Uterus (tissue), 4 donors: Measurements from ENCODE around the gene ADAMTS19. TPM values are rescaled to one million over a fixed set of nuclear protein-coding genes. Genes with fewer than 3 reads are reported as not detected.

Experiments used
- DNase-seq, 2 donors: peaks; one replicate each; pipeline ENCODE4 v3.0.0-alpha.2; 2019 to 2020
- H3K27ac ChIP-seq, 2 donors: fragments of 200-600 bp; sonication (generic); 1 replicate in 1 of 2; 2 replicates in 1 of 2; pipeline ENCODE4 v1.5.1; 2016 to 2018
- H3K27me3 ChIP-seq, 2 donors: fragments of 200-600 bp; sonication (generic); one replicate each; pipeline ENCODE4 v1.5.1; 2018 to 2019; ENCODE audit warnings: control low read depth in 1 of 2
- H3K36me3 ChIP-seq, 2 donors: fragments of 200-600 bp; sonication (generic); one replicate each; pipeline ENCODE4 v1.5.1; 2019; ENCODE audit warnings: control low read depth in 1 of 2
- H3K4me1 ChIP-seq, 2 donors: fragments of 200-600 bp; sonication (generic); one replicate each; pipeline ENCODE4 v1.5.1; 2018 to 2019; ENCODE audit warnings: control low read depth in 1 of 2
- H3K4me3 ChIP-seq, 2 donors: fragments of 200-600 bp; sonication (generic); 1 replicate in 1 of 2; 2 replicates in 1 of 2; pipeline ENCODE4 v1.5.1; 2018 to 2019; ENCODE audit warnings: mild to moderate bottlenecking in 1 of 2
- H3K9me3 ChIP-seq, 2 donors: fragments of 200-600 bp; sonication (generic); one replicate each; pipeline ENCODE4 v1.5.1; 2019; ENCODE audit warnings: control low read depth in 1 of 2
- POLR2A ChIP-seq, 2 donors: fragments of 450-650 bp; IDR thresholded peaks; one replicate each; pipeline ENCODE4 v1.6.1; 2016; ENCODE audit warnings: antibody characterized with exemption in 2 of 2, mild to moderate bottlenecking in 1 of 2, moderate library complexity in 1 of 2
- intact Hi-C: fragments of 100-400 bp; cut with DNase I; formaldehyde crosslinking; loops from one replicate; pipeline ENCODE4 v1.15.1; 2023; ENCODE audit warnings: low total_unique reads
- total RNA-seq, 4 donors: library from RNA; depleted of rRNA in 3 of 4; stranded (reverse); fragments of >200 nt in 3 of 4; gene quantifications; one replicate each; pipeline versions ENCODE4 v1.1.0 to v1.2.4, GENCODE V29; 2014 to 2023
- TF ChIP-seq, protein P1 (sequence below), 4 experiments: fragments of 200-600 bp in 2 of 4; fragments of 450-650 bp in 2 of 4; sonication (generic) in 2 of 4; IDR thresholded peaks; one replicate each; pipeline ENCODE4 v1.5.1; 2016 to 2019; ENCODE audit warnings: antibody characterized with exemption in 4 of 4, mild to moderate bottlenecking in 2 of 4, moderate library complexity in 1 of 4
- donor health status: DM: yes; HTN: yes; CAD: no.

The ADAMTS19 gene
- total RNA-seq, 4 donors from 2014 or later = 1.2 to 132 (median 36.1) TPM

DNA sequence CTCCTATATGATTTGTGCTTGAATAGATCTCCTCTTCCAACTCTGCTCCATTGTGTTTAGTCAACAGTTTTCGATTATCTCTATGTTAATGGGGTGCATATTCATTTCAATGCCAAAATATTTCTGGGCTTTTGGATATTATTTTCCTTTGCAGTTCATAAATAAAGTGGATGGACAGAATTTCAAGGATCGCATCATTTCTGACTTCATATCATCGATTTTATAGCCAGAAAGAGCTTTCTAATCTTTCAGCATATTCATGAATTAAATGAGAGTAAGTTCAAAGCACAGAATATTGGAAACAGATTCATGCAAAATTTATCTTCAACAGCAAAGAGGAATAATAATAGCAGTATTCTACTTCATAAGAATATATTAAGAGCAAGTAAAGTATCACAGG is 227.8 kb downstream of the ADAMTS19 start:
- no peaks in the 10 kb centered on the region for H3K9me3 ChIP-seq

DNA sequence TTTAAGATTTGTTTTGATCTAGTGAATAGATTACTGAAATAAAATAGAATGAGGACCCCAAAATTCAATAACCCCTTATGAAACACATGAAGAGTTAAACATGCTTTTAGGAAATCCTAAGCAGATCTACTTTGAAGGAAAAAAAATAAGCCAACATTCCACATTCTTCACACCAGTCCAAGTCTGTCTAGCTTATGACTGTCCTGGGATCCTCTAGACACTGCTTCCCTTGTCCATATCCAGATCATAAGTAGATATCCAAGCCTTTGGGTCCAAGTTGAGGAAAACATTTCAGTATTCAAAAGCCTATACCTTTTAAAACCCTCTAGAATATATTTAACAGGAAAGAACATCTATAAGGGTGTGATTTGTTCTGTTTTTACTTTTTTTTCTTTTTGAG is 228.9 kb downstream of the ADAMTS19 start:
- intact Hi-C loops = no loop called here
- H3K27me3 ChIP-seq = no peaks in the 10 kb centered on the region
- no peak overlapping the region for H3K4me3 ChIP-seq
- no peaks in the 10 kb centered on the region for H3K36me3 ChIP-seq
- H3K27ac ChIP-seq = no peak overlapping the region
- DNase-seq = no peak
- H3K4me1 ChIP-seq = no peaks in the 10 kb centered on the region
- H3K9me3 ChIP-seq = no peaks in the 10 kb centered on the region
- no peak for TF ChIP-seq POLR2A (IDR thresholded peaks at IDR 0.05)
- TF ChIP-seq, protein P1, sequence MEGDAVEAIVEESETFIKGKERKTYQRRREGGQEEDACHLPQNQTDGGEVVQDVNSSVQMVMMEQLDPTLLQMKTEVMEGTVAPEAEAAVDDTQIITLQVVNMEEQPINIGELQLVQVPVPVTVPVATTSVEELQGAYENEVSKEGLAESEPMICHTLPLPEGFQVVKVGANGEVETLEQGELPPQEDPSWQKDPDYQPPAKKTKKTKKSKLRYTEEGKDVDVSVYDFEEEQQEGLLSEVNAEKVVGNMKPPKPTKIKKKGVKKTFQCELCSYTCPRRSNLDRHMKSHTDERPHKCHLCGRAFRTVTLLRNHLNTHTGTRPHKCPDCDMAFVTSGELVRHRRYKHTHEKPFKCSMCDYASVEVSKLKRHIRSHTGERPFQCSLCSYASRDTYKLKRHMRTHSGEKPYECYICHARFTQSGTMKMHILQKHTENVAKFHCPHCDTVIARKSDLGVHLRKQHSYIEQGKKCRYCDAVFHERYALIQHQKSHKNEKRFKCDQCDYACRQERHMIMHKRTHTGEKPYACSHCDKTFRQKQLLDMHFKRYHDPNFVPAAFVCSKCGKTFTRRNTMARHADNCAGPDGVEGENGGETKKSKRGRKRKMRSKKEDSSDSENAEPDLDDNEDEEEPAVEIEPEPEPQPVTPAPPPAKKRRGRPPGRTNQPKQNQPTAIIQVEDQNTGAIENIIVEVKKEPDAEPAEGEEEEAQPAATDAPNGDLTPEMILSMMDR (IDR thresholded peaks at IDR 0.05) = no peak

More for the DNA sequence above, 227.8 kb downstream of the ADAMTS19 start:
- no peaks in the 10 kb centered on the region for H3K36me3 ChIP-seq
- intact Hi-C loops = no loop called here
- no peaks in the 10 kb centered on the region for H3K27me3 ChIP-seq
- TF ChIP-seq, protein P1 (IDR thresholded peaks at IDR 0.05) = no peak
- no peak for TF ChIP-seq POLR2A (IDR thresholded peaks at IDR 0.05)
- H3K27ac ChIP-seq = no peak overlapping the region
- H3K4me3 ChIP-seq = no peak overlapping the region
- DNase-seq = no peak
- no peaks in the 10 kb centered on the region for H3K4me1 ChIP-seq

DNA sequence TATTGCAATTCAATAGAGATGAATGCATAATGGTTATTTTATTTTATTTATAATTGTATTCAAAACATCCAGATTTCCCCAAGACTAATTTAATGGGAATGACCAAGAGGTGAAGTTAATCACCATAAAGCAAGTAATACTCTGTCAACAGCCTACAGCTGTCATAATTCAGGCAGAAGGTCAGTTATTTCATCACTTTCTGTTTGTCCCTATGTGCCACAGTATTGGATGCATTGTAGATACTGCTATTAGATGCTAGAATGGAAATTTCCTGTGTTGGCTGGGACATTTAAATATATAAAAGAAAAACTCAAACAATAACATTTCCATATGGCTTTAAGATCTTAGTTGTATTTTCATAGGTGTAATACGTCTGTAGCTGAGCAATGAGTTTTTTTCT is 231.1 kb downstream of the ADAMTS19 start:
- Histone ChIP-seq H3K36me3 (no peaks in the 10 kb centered on the region), H3K4me1 (no peaks in the 10 kb centered on the region), H3K9me3 (no peaks in the 10 kb centered on the region), H3K4me3 (no peak overlapping the region), H3K27ac (no peak overlapping the region), H3K27me3 (no peaks in the 10 kb centered on the region)
- DNase-seq = no peak
- intact Hi-C loops = no loop called here
- TF ChIP-seq, protein P1 (IDR thresholded peaks at IDR 0.05) = no peak
- no peak for TF ChIP-seq POLR2A (IDR thresholded peaks at IDR 0.05)

DNA sequence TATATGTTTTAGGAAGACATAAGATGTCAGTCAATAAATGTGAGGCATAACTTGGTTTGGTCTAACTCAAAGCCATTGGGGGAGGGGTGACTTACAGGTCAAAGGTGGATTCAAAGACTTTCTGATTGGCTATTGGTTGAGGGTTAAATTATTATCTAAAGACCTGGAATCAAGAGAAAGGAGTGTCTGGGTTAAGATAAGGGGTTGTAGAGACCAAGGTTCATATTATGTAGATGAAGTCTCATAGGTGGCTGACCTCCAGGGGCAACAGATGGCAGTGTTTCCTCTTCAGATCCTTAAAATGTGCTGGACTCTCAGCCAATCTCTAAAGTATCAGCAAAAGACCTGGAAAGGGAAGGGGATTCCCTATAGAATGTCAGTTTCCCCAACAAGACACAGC is 236.5 kb downstream of the ADAMTS19 start:
- H3K36me3 ChIP-seq = no peaks in the 10 kb centered on the region
- no peak for DNase-seq
- no peak for TF ChIP-seq POLR2A (IDR thresholded peaks at IDR 0.05)
- TF ChIP-seq, protein P1 (IDR thresholded peaks at IDR 0.05) = no peak
- no peaks in the 10 kb centered on the region for H3K4me1 ChIP-seq
- no peak overlapping the region for H3K27ac ChIP-seq
- no peaks in the 10 kb centered on the region for H3K9me3 ChIP-seq
- intact Hi-C loops = no loop called here
- H3K27me3 ChIP-seq = no peaks in the 10 kb centered on the region
- no peak overlapping the region for H3K4me3 ChIP-seq

DNA sequence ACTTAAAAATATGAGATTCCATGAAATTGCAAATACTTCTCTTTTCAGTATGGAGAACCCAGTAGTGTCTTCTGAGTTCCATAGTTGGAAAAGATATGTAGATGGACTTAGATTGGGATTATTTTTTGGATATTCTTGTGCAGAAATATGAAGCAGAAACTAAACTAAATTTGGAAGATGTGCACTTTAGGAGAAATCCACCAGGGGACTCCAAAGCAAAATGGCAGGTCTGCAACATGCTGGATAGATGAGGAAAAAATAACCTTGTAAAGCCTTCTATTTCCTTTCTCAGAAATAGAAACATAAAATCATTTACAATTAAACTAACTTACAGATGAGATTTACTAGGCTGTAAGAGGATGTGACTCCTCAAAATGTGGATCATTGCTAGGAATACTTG is 238.6 kb downstream of the ADAMTS19 start:
- no peaks in the 10 kb centered on the region for H3K4me1 ChIP-seq
- no peak overlapping the region for H3K27ac ChIP-seq
- DNase-seq = no peak
- no peaks in the 10 kb centered on the region for H3K36me3 ChIP-seq
- no peaks in the 10 kb centered on the region for H3K27me3 ChIP-seq
- no peaks in the 10 kb centered on the region for H3K9me3 ChIP-seq
- intact Hi-C loops = no loop called here
- TF ChIP-seq, protein P1 (IDR thresholded peaks at IDR 0.05) = no peak
- TF ChIP-seq POLR2A (IDR thresholded peaks at IDR 0.05) = no peak
- no peak overlapping the region for H3K4me3 ChIP-seq
